Keratinocyte (primary cell): ENCODE data around the gene HAVCR2. TPM values are rescaled to one million over a fixed set of nuclear protein-coding genes. Genes with fewer than 3 reads are reported as not detected.

Experiments
- DNase-seq: peaks from one replicate; pipeline ENCODE4 v3.0.0-alpha.2; 2011; ENCODE audit warnings: low read depth, missing footprints, low spot score
- FAIRE-seq: peaks from 2 replicates; lab custom pipeline; 2011; peaks lifted over from hg19 to GRCh38; lab: Jason Lieb, UNC
- H2AFZ ChIP-seq: 2 replicates; pipeline ENCODE4 v1.6.0; 2012; ENCODE audit warnings: low read length, control low read depth, inconsistent platforms; ENCODE audit not compliant: control insufficient read depth
- H3K27ac ChIP-seq: 2 replicates; pipeline ENCODE4 v1.5.1; 2011; ENCODE audit warnings: low read length; ENCODE audit not compliant: control insufficient read depth, insufficient read depth
- H3K27me3 ChIP-seq: 3 replicates; pipeline ENCODE4 v1.6.0; 2011; ENCODE audit warnings: low read length; ENCODE audit not compliant: control insufficient read depth, insufficient read depth; ENCODE audit errors: extremely low read depth
- H3K36me3 ChIP-seq, 2 experiments: 2 replicates in 1 of 2; 3 replicates in 1 of 2; pipeline ENCODE4 v1.5.1; 2011; ENCODE audit warnings: low read length in 2 of 2, mild to moderate bottlenecking in 1 of 2; ENCODE audit not compliant: control insufficient read depth in 2 of 2, insufficient read depth in 2 of 2; ENCODE audit errors: extremely low read depth in 1 of 2
- H3K4me1 ChIP-seq: 3 replicates; pipeline ENCODE4 v1.5.1; 2011; ENCODE audit warnings: low read length; ENCODE audit not compliant: control insufficient read depth, insufficient read depth; ENCODE audit errors: extremely low read depth
- H3K4me2 ChIP-seq: 3 replicates; pipeline ENCODE4 v1.6.0; 2011; ENCODE audit warnings: low read depth, low read length; ENCODE audit not compliant: control insufficient read depth, insufficient read depth; ENCODE audit errors: extremely low read depth
- H3K4me3 ChIP-seq, 3 experiments: fragments of 200-600 bp in 1 of 3; sonication (generic) in 1 of 3; 2 replicates in 2 of 3; 3 replicates in 1 of 3; pipeline ENCODE4 v1.5.1; 2011 to 2016; ENCODE audit warnings: low read length in 3 of 3, mild to moderate bottlenecking in 3 of 3, control low read depth in 2 of 3, inconsistent platforms in 1 of 3, low read depth in 1 of 3, mixed read lengths in 1 of 3, mixed run types in 1 of 3, moderate library complexity in 1 of 3; ENCODE audit not compliant: control insufficient read depth in 2 of 3, insufficient read depth in 2 of 3; ENCODE audit errors: extremely low read depth in 1 of 3
- H3K79me2 ChIP-seq: 2 replicates; pipeline ENCODE4 v1.6.0; 2012; ENCODE audit warnings: low read length; ENCODE audit not compliant: control insufficient read depth, insufficient read depth
- H3K9ac ChIP-seq: 3 replicates; pipeline ENCODE4 v1.6.0; 2011; ENCODE audit warnings: low read length; ENCODE audit not compliant: control insufficient read depth, insufficient read depth; ENCODE audit errors: extremely low read depth
- H3K9me1 ChIP-seq: 3 replicates; pipeline ENCODE4 v1.6.0; 2011; ENCODE audit warnings: low read length; ENCODE audit not compliant: control insufficient read depth, insufficient read depth; ENCODE audit errors: extremely low read depth
- H3K9me3 ChIP-seq: 2 replicates; pipeline ENCODE4 v1.5.1; 2012; ENCODE audit warnings: low read depth, low read length; ENCODE audit not compliant: control insufficient read depth
- H4K20me1 ChIP-seq: 3 replicates; pipeline ENCODE4 v1.6.0; 2011; ENCODE audit warnings: low read length; ENCODE audit not compliant: control insufficient read depth, insufficient read depth; ENCODE audit errors: extremely low read depth
- CTCF ChIP-seq, 3 experiments: IDR thresholded peaks in 1 of 3; conservative IDR thresholded peaks in 1 of 3; optimal IDR thresholded peaks in 1 of 3; 2 replicates in 2 of 3; 3 replicates in 1 of 3; pipeline versions ENCODE3 to v1.5.1; 2011; ENCODE audit warnings: low read length in 3 of 3, mild to moderate bottlenecking in 3 of 3, moderate library complexity in 2 of 3, control low read depth in 1 of 3, inconsistent platforms in 1 of 3; ENCODE audit not compliant: insufficient read depth in 2 of 3; ENCODE audit errors: extremely low read depth in 1 of 3
- EZH2 ChIP-seq: IDR thresholded peaks from one replicate; pipeline ENCODE4 v1.6.1; 2012; ENCODE audit warnings: inconsistent platforms, mild to moderate bottlenecking, low read length, moderate library complexity
- dilution Hi-C: fragments of 300-500 bp; cut with MboI; formaldehyde crosslinking; loops from one replicate; pipeline ENCODE4 v1.7.0; 2020; ENCODE audit warnings: low sequenced_read_pairs; ENCODE audit not compliant: extremely low pct_ligation_motif_present
- polyA plus RNA-seq, 5 experiments: library from polyadenylated mRNA; depleted of rRNA in 3 of 5; stranded (reverse) in 3 of 5; stranded (forward) in 1 of 5; unstranded in 1 of 5; fragments of >200 nt; gene quantifications; 1 replicate in 1 of 5; 2 replicates in 3 of 5; 3 replicates in 1 of 5; pipeline versions ENCODE4 v1.2.1 to v1.2.3, GENCODE V29; 2011 to 2012; ENCODE audit warnings: missing spikeins in 2 of 5, low read depth in 1 of 5, low replicate concordance in 1 of 5

HAVCR2 gene
- polyA plus RNA-seq, 1 donor (not counting 4 experiments of a cell fraction or from before 2014, with no cell fraction given), result 0.03 TPM

- Histone ChIP-seq H4K20me1 (no peaks in the 10 kb centered on the region), H3K27me3 (no peaks in the 10 kb centered on the region), H3K9ac (no peak overlapping the region), H3K4me3 (no peak overlapping the region), H3K27ac (no peak overlapping the region), H3K36me3 (no peaks in the 10 kb centered on the region), H3K4me2 (no peak overlapping the region), H3K4me1 (no peaks in the 10 kb centered on the region), H3K9me3 (no peaks in the 10 kb centered on the region), H2AFZ (no peak overlapping the region), H3K79me2 (no peaks in the 10 kb centered on the region), H3K9me1 (no peaks in the 10 kb centered on the region)
- TF ChIP-seq CTCF (optimal IDR thresholded peaks at IDR 0.05 in 1 of 3, IDR thresholded peaks at IDR 0.05 in 1 of 3, conservative IDR thresholded peaks at IDR 0.05 in 1 of 3; ENCODE audit: extremely low read depth in 1 of 3, insufficient read depth in 2 of 3, low read length in 3 of 3) (peak; percentile 74 to 79 (median 76)), EZH2 (no peak)
- DNase-seq, result no peak
- dilution Hi-C loops, result no loop called here
- FAIRE-seq, result no peak
Measured at GRCh38 chr5:157148734-157149615, 40.1 kb upstream of the HAVCR2 start.

GRCh38 chr5:157143127-157143971 lies 34.5 kb upstream of the HAVCR2 start:
- H3K36me3 ChIP-seq, result peaks cover 2 to 8% of the 10 kb centered on the region in 2 experiments
- no peaks in the 10 kb centered on the region for H3K27me3 ChIP-seq
- TF ChIP-seq CTCF (optimal IDR thresholded peaks at IDR 0.05 in 1 of 3, IDR thresholded peaks at IDR 0.05 in 1 of 3, conservative IDR thresholded peaks at IDR 0.05 in 1 of 3; ENCODE audit: extremely low read depth in 1 of 3, insufficient read depth in 2 of 3, low read length in 3 of 3), result no peak
- no peak for TF ChIP-seq EZH2
- dilution Hi-C loops, result no loop called here
- H3K27ac ChIP-seq, result peak overlapping the region; percentile 93
- H4K20me1 ChIP-seq, result no peaks in the 10 kb centered on the region
- H3K4me2 ChIP-seq, result peak overlapping the region; percentile 83
- peak overlapping the region; percentile 94 to 98 (median 95) for H3K4me3 ChIP-seq
- no peaks in the 10 kb centered on the region for H3K9me3 ChIP-seq
- peaks cover 31% of the 10 kb centered on the region for H3K79me2 ChIP-seq
- DNase-seq (no peak), FAIRE-seq (no peak)
- H2AFZ ChIP-seq, result peak overlapping the region; percentile 98
- H3K4me1 ChIP-seq, result peaks cover 4% of the 10 kb centered on the region
- H3K9me1 ChIP-seq, result no peaks in the 10 kb centered on the region
- peak overlapping the region; percentile 95 for H3K9ac ChIP-seq
